IMR-90 (cell line): ENCODE results near the gene EFHC2. TPM values are rescaled to one million over a fixed set of nuclear protein-coding genes. Genes with fewer than 3 reads are reported as not detected.

Source experiments
- ATAC-seq: fragments of 200-7000 bp; cut with Tn5 transposase; 2 replicates; pipeline ENCODE4 v1.9.1; 2020; ENCODE audit warnings: low read depth, mild to moderate bottlenecking, moderate library complexity
- BruUV-seq: library from RNA; stranded (reverse); fragments of 400-500 nt; replicated peaks from 2 replicates; lab custom pipeline; 2021; lab: Mats Ljungman, UMichigan
- CTCF ChIA-PET: fragments of 300-600 bp; formaldehyde crosslinking; extraction: SDS; loops from one replicate; lab custom pipeline; 2021; ENCODE audit warnings: antibody characterized with exemption; lab: Yijun Ruan, JAX
- POLR2A ChIA-PET: fragments of 300-600 bp; sonication (Branson Sonifier 250); formaldehyde crosslinking; loops from one replicate; lab custom pipeline; 2022; ENCODE audit warnings: antibody characterized with exemption; ENCODE audit not compliant: unreplicated experiment; lab: Charles Lee
- DNase-seq: peaks from one replicate; pipeline ENCODE4 v3.0.0; 2013
- H2AFZ ChIP-seq: replicated peaks from 2 replicates; pipeline ENCODE3; 2013; ENCODE audit warnings: low read length, mild to moderate bottlenecking; ENCODE audit not compliant: poor library complexity
- H2AK5ac ChIP-seq: 2 replicates; pipeline ENCODE4 v1.6.1; 2013; ENCODE audit warnings: low read depth, low read length, inconsistent platforms
- H2AK9ac ChIP-seq: replicated peaks from 2 replicates; pipeline ENCODE3; 2013; ENCODE audit warnings: mild to moderate bottlenecking, low read depth, low read length, moderate library complexity; ENCODE audit not compliant: poor library complexity
- H2BK120ac ChIP-seq: 2 replicates; pipeline ENCODE4 v1.6.1; 2013; ENCODE audit warnings: low read depth, low read length, inconsistent platforms
- H2BK15ac ChIP-seq: 3 replicates; pipeline ENCODE4 v1.6.1; 2013; ENCODE audit warnings: low read depth, low read length, inconsistent platforms
- H2BK20ac ChIP-seq: 2 replicates; pipeline ENCODE4 v1.6.1; 2013; ENCODE audit warnings: low read depth, mild to moderate bottlenecking, inconsistent platforms, low read length, moderate library complexity
- H2BK5ac ChIP-seq: 2 replicates; pipeline ENCODE4 v1.6.1; 2013; ENCODE audit warnings: mild to moderate bottlenecking, low read depth, low read length, inconsistent platforms; ENCODE audit not compliant: poor library complexity, severe bottlenecking
- H3K14ac ChIP-seq: replicated peaks from 2 replicates; pipeline ENCODE4 v1.6.1; 2013; ENCODE audit warnings: low read depth, low read length, inconsistent platforms
- H3K18ac ChIP-seq: 2 replicates; pipeline ENCODE4 v1.6.1; 2013; ENCODE audit warnings: low read depth, low read length, control low read depth
- H3K23ac ChIP-seq: 2 replicates; pipeline ENCODE4 v1.6.1; 2013; ENCODE audit warnings: low read depth, low read length, inconsistent platforms
- H3K27ac ChIP-seq: 2 replicates; pipeline ENCODE4 v1.5.1; 2013; ENCODE audit warnings: mild to moderate bottlenecking, control low read depth, low read length; ENCODE audit not compliant: insufficient read depth
- H3K27me3 ChIP-seq: 2 replicates; pipeline ENCODE4 v1.6.1; 2013; ENCODE audit warnings: low read length; ENCODE audit not compliant: control insufficient read depth, insufficient read depth
- H3K36me3 ChIP-seq: 2 replicates; pipeline ENCODE4 v1.6.1; 2013; ENCODE audit warnings: low read length, mixed read lengths; ENCODE audit not compliant: control insufficient read depth, insufficient read depth
- H3K4ac ChIP-seq: 2 replicates; pipeline ENCODE4 v1.6.1; 2013; ENCODE audit warnings: low read depth, low read length, inconsistent platforms
- H3K4me1 ChIP-seq: 2 replicates; pipeline ENCODE4 v1.6.1; 2013; ENCODE audit warnings: low read length, mixed read lengths; ENCODE audit not compliant: control insufficient read depth, insufficient read depth
- H3K4me2 ChIP-seq: 2 replicates; pipeline ENCODE4 v1.6.1; 2013; ENCODE audit warnings: low read depth, mild to moderate bottlenecking, control low read depth, low read length, moderate library complexity
- H3K4me3 ChIP-seq: 2 replicates; pipeline ENCODE4 v1.5.1; 2013; ENCODE audit warnings: low read depth, mild to moderate bottlenecking, control low read depth, low read length, moderate library complexity; ENCODE audit not compliant: insufficient read depth
- H3K56ac ChIP-seq: 2 replicates; pipeline ENCODE4 v1.6.1; 2013; ENCODE audit warnings: low read length, inconsistent platforms; ENCODE audit not compliant: insufficient read depth; ENCODE audit errors: extremely low read depth
- H3K79me1 ChIP-seq, 2 experiments: 2 replicates each; pipeline ENCODE4 v1.6.1; 2013; ENCODE audit warnings: low read length in 2 of 2, inconsistent platforms in 1 of 2, low read depth in 1 of 2
- H3K9ac ChIP-seq: 2 replicates; pipeline ENCODE4 v1.6.1; 2013; ENCODE audit warnings: low read depth, low read length, control low read depth
- H3K9me1 ChIP-seq: 2 replicates; pipeline ENCODE4 v1.6.1; 2013; ENCODE audit warnings: low read length, inconsistent platforms; ENCODE audit not compliant: insufficient read depth
- H3K9me3 ChIP-seq: 2 replicates; pipeline ENCODE4 v1.6.1; 2013; ENCODE audit warnings: low read length; ENCODE audit not compliant: control insufficient read depth, insufficient read depth
- H4K20me1 ChIP-seq: 2 replicates; pipeline ENCODE4 v1.6.1; 2013; ENCODE audit warnings: low read length, inconsistent platforms; ENCODE audit not compliant: insufficient read depth
- H4K5ac ChIP-seq: 2 replicates; pipeline ENCODE4 v1.6.1; 2013; ENCODE audit warnings: mild to moderate bottlenecking, low read depth, low read length, control low read depth
- H4K8ac ChIP-seq, 2 experiments: 2 replicates each; pipeline ENCODE4 v1.6.1; 2013; ENCODE audit warnings: low read depth in 2 of 2, low read length in 2 of 2, control low read depth in 1 of 2, inconsistent platforms in 1 of 2
- H4K91ac ChIP-seq: 2 replicates; pipeline ENCODE4 v1.6.1; 2013; ENCODE audit warnings: low read depth, low read length, inconsistent platforms; ENCODE audit not compliant: insufficient read depth
- BHLHE40 ChIP-seq: fragments of 150-350 bp; IDR thresholded peaks from 2 replicates; pipeline ENCODE4 v1.6.1; 2016; ENCODE audit warnings: mild to moderate bottlenecking, low read depth, low read length
- CEBPB ChIP-seq: IDR thresholded peaks from 2 replicates; pipeline ENCODE4 v1.6.1; 2012; ENCODE audit warnings: low read depth, low read length, improper control_type of control experiment
- CHD1 ChIP-seq: IDR thresholded peaks from 2 replicates; pipeline ENCODE4 v1.6.1; 2012; ENCODE audit warnings: low read depth, low read length, improper control_type of control experiment
- CTCF ChIP-seq: conservative IDR thresholded peaks from 2 replicates; pipeline ENCODE4 v1.5.1; 2012; ENCODE audit warnings: mild to moderate bottlenecking, low read depth, low read length, improper control_type of control experiment
- FOS ChIP-seq: fragments of 150-350 bp; IDR thresholded peaks from 2 replicates; pipeline ENCODE4 v1.6.1; 2016; ENCODE audit warnings: low read depth, low read length
- MAFK ChIP-seq: IDR thresholded peaks from 2 replicates; pipeline ENCODE4 v1.6.1; 2012; ENCODE audit warnings: low read depth, low read length, improper control_type of control experiment
- MAZ ChIP-seq: IDR thresholded peaks from 2 replicates; pipeline ENCODE4 v1.6.1; 2012; ENCODE audit warnings: low read depth, mild to moderate bottlenecking, low read length, improper control_type of control experiment, moderate library complexity, borderline replicate concordance
- MXI1 ChIP-seq: IDR thresholded peaks from 2 replicates; pipeline ENCODE4 v1.6.1; 2012; ENCODE audit warnings: low read depth, mild to moderate bottlenecking, low read length, moderate library complexity, borderline replicate concordance
- NFE2L2 ChIP-seq: fragments of 150-350 bp; IDR thresholded peaks from 2 replicates; pipeline ENCODE4 v1.6.1; 2016; ENCODE audit warnings: low read depth, mild to moderate bottlenecking, low read length
- POLR2A ChIP-seq: IDR thresholded peaks from 2 replicates; pipeline ENCODE4 v1.6.1; 2012; ENCODE audit warnings: mild to moderate bottlenecking, low read depth, low read length
- SMC3 ChIP-seq: fragments of 150-350 bp; IDR thresholded peaks from 2 replicates; pipeline ENCODE4 v1.6.1; 2016; ENCODE audit warnings: low read depth, mild to moderate bottlenecking, antibody characterized with exemption, low read length, moderate library complexity
- USF2 ChIP-seq: fragments of 150-350 bp; IDR thresholded peaks from 2 replicates; pipeline ENCODE4 v1.6.1; 2017; ENCODE audit warnings: mild to moderate bottlenecking, antibody characterized with exemption, low read length, low read depth
- WGBS, 2 experiments: methylation state at CpG; one replicate each; pipeline versions ENCODE4 v1.1.5 to v1.1.7; 2013; ENCODE audit warnings: missing lambda C conversion rate in 2 of 2; ENCODE audit not compliant: insufficient read length in 1 of 2; ENCODE audit errors: extremely low coverage in 2 of 2; 5-methylcytosine and 5-hydroxymethylcytosine counted together
- dilution Hi-C: fragments of 300-500 bp; cut with HindIII; formaldehyde crosslinking; loops from one replicate; pipeline ENCODE4 v1.14.3; 2018; ENCODE audit warnings: low sequenced_read_pairs; ENCODE audit not compliant: unreplicated experiment
- in situ Hi-C: fragments of 300-500 bp; cut with MboI; formaldehyde crosslinking; loops from 3 replicates; pipeline ENCODE4 v1.14.3; 2019; ENCODE audit warnings: low sequenced_read_pairs, inconsistent platforms, mixed read lengths
- intact Hi-C: fragments of 100-400 bp; cut with micrococcal nuclease; formaldehyde crosslinking; loops from 2 replicates; pipeline ENCODE4 v1.10.0; 2022
- polyA plus RNA-seq, 3 experiments: library from polyadenylated mRNA; depleted of rRNA; stranded (reverse); fragments of >200 nt; gene quantifications; 2 replicates each; pipeline ENCODE4 v1.2.3, GENCODE V29; 2012; ENCODE audit warnings: low replicate concordance in 1 of 3
- total RNA-seq: library from RNA; depleted of rRNA; stranded (reverse); fragments of >200 nt; gene quantifications from 2 replicates; pipeline ENCODE4 v1.2.3, GENCODE V29; 2012
- TF ChIP-seq, protein P1 (sequence below): fragments of 150-350 bp; IDR thresholded peaks from 2 replicates; pipeline ENCODE4 v1.6.1; 2016; ENCODE audit warnings: low read depth, mild to moderate bottlenecking, low read length, moderate library complexity, borderline replicate concordance

Gene EFHC2
- total and polyA plus RNA-seq, 2 of the 4 experiments (the other 2 are of a cell fraction), result 0.18 to 0.24 TPM

DNA sequence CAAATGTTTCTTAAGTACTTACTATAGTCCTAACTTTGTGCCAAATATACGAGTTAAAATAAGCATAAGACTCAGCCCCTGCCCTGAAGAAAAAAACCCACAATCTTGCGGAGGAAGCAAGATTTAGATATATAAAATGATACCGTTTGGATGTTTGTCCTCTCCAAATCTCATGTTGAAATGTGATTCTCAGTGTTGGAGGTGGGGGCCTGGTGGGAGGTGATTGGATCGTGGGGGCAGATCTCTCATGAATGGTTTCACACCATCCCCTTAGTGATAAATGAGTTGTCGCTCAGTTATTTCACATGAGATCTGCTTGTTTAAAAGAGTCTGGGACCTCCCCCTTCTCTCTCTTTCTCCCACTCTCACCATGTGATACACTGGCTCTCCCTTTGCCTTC is 28.7 kb downstream of the EFHC2 start:
- TF ChIP-seq USF2, result no peak
- no peak for TF ChIP-seq MXI1
- TF ChIP-seq POLR2A, result no peak
- no peak for TF ChIP-seq BHLHE40
- TF ChIP-seq MAZ, result no peak
- TF ChIP-seq, protein P1, sequence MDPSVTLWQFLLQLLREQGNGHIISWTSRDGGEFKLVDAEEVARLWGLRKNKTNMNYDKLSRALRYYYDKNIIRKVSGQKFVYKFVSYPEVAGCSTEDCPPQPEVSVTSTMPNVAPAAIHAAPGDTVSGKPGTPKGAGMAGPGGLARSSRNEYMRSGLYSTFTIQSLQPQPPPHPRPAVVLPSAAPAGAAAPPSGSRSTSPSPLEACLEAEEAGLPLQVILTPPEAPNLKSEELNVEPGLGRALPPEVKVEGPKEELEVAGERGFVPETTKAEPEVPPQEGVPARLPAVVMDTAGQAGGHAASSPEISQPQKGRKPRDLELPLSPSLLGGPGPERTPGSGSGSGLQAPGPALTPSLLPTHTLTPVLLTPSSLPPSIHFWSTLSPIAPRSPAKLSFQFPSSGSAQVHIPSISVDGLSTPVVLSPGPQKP, result no peak
- TF ChIP-seq MAFK, result no peak
- no peak for TF ChIP-seq FOS
- TF ChIP-seq CEBPB, result no peak
- no peak for TF ChIP-seq CTCF
- no peak for TF ChIP-seq SMC3
- no peak for TF ChIP-seq NFE2L2
- no peak for TF ChIP-seq CHD1
- in situ Hi-C loops, result no loop called here

More for the DNA sequence above, 28.7 kb downstream of the EFHC2 start:
- Histone ChIP-seq H3K4me3 (no peak overlapping the region), H3K14ac (no peak overlapping the region), H4K91ac (no peak overlapping the region), H3K27me3 (no peaks in the 10 kb centered on the region), H3K79me1 (no peaks in the 10 kb centered on the region), H3K9me1 (no peaks in the 10 kb centered on the region), H2BK15ac (no peak overlapping the region), H3K4ac (no peak overlapping the region), H3K9me3 (no peaks in the 10 kb centered on the region), H3K9ac (no peak overlapping the region), H4K20me1 (no peaks in the 10 kb centered on the region), H2AFZ (no peak overlapping the region), H3K27ac (no peak overlapping the region), H2BK120ac (no peak overlapping the region), H2AK9ac (no peak overlapping the region), H2BK5ac (no peak overlapping the region), H3K36me3 (no peaks in the 10 kb centered on the region), H3K56ac (no peak overlapping the region), H2BK20ac (no peak overlapping the region), H3K18ac (no peak overlapping the region), H3K4me1 (no peaks in the 10 kb centered on the region), H2AK5ac (no peak overlapping the region), H3K4me2 (no peak overlapping the region), H4K8ac (no peak overlapping the region), H4K5ac (no peak overlapping the region), H3K23ac (no peak overlapping the region)
- ATAC-seq, result no peak
- no peak for DNase-seq
- no CpG with 5 or more reads among the region's 5 CpGs for WGBS, 2 experiments
- ChIA-PET POLR2A (no interaction called here), CTCF (no interaction called here)
- dilution Hi-C loops, result no loop called here
- intact Hi-C loops, result no loop called here
- no TSS peak for BruUV-seq
